ENCODE results near the gene KRTAP8-1.

The KRTAP8-1 gene

DNA sequence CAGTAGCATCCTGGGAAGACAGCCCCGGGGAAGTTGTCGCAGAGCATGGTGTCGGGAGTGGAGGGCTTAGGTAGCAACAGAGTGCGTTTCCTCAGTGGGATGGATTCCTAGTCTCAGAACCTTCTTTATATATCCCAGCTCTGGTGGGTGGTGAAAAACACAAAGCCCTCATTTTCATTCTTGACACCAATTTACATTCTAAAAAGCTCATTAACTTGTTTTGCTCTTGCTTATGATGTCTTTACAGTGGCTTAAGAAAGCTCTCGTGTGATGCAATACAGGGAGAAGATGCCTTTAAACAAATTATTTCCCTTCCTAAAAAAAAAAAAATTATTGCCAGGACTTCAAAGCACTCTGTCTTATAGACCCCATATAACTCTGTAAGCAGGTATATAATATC is at the start of gene KRTAP8-1:
Gene KRTAP8-1 (minus strand): TSS at position 101 of the 400 bp plus-strand sequence. CDS start 54 bp downstream, at position 47.
- no peak for DNase-seq

DNA sequence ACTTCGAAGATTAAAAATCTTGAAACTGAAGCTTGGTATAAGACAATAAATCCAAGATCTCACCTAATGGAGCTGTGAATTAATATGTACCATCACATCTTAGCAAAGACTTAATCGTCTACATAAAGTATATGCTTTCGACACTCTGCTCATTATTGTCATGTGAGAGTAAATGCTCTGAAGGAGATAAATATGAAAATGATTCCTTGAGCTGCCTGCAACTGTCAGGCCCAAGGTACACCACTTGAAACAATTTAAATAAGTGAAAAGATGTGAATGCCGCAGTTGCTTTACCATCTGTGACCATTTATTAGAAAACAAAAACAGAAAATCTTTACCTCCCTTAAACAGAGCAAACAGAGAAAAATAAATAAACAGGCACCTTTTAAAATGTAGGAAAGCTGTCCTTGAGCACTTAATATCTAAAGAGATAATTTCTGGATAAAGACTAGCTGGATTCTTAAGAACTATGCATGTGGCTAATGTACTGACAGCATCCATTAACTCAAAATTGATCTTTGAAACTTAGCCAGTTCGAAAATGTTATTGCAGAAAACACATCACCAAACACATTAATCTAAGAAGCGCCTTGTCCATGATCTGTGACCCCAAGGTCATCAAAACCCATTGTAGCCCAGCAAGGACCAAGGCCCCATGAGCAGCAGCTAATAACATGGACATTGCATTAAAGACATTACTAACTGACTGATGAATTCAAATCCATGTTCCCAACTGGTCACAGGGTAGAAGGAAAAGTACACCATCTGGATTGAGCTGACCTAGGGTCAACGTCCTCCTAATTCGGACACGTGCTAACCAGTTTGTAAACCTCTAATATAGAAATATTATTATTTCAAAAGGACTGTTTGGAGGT is 34.8 kb upstream of the KRTAP8-1 start:
- DNase-seq: no peak

DNA sequence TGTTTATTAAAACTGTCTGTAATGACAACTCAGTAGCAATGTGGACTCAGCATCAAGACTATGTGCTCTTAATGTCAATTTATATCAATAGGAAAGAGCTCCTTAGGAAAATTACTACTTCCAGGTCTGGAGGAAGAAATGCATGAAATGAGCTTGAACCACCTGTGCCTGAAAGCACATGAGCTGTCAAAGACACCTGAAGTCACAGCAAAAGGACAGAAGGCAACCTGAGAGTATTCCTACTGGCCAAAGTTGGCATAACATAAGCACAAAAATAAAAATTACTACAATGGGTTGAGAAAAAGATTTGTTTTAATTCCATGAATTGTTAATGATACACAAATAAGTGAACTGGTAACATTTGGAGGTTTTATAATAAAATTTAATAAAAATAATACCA is 29.9 kb upstream of the KRTAP8-1 start:
- no peak for DNase-seq

DNA sequence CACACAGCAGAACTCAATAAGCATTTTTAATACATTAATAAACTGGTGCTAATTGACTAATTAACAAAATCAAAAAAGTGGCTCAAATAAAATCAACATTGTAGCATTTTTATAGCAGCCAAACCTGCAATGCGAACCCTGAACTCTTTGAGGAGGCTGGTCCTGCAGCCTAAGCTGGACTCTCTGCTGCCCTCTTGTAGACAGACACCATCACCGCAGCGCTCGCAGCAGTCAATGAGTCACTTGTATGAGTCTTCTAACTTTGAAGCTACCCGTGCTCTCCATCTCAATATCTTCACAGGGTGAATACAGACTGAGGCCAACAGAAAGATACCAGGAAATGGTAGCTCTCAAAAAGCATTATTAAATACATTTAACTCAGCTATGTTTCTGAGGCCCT is 26.2 kb upstream of the KRTAP8-1 start:
- DNase-seq: peak; percentile 4

DNA sequence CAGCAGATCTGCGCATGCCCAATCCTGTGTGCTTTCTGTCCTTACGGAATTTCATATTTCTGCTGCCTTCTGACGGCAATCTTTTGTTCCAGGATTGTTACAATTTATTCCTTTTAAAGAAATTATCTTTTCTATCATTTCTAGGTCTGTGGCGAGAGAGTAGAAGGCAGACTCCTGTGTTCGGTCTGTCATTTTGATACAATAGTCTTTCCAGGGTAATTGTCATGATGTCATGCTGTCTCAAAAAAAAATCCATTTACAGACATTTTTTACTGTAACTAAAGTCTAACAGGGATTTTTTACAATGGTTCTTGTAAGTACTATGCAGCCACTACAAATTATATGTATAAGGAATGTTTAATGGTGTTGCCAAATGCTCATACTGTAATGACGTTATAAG is 25.5 kb upstream of the KRTAP8-1 start:
- no peak for DNase-seq

DNA sequence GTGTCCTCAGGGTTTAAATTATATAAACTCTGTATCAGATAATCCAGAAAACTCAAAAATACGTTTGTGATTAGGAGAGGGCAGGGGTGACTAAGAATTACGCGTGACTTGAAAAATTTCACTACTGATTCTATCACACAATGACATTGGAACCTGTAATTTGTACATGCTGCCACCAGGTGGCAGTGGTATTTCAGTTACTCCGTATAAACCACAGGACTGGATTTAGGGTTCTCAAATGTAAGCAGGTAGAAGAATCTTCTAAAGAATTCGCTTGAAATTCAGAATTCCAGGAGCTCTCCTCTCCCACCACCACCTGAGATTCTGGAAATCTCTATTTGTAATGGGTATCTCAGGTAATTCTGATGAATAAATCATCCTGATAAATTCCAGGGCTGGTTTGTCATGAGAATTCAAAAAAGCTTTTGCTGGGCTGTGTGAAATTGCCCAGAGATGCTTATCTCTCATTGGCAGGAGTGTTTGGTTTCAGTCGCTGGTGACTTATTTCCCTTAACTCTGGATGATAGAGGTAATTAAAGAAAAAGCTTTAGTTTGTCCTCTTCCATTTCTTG is 18.2 kb upstream of the KRTAP8-1 start:
- no peak for DNase-seq

- DNase-seq: no peak
These were observed 16.6 kb upstream of the KRTAP8-1 start, which contains the start of gene KRTAP7-1 for GRCh38 chr21:30829659-30830058. Gene KRTAP7-1 (minus strand): TSS chr21:30829759. CDS start chr21:30829698, 61 bp downstream.

- DNase-seq: no peak
These were observed 6.0 kb upstream of the KRTAP8-1 start for GRCh38 chr21:30818837-30819610.

- no peak for DNase-seq
These were observed 12.5 kb downstream of the KRTAP8-1 start for GRCh38 chr21:30800605-30801004.

DNA sequence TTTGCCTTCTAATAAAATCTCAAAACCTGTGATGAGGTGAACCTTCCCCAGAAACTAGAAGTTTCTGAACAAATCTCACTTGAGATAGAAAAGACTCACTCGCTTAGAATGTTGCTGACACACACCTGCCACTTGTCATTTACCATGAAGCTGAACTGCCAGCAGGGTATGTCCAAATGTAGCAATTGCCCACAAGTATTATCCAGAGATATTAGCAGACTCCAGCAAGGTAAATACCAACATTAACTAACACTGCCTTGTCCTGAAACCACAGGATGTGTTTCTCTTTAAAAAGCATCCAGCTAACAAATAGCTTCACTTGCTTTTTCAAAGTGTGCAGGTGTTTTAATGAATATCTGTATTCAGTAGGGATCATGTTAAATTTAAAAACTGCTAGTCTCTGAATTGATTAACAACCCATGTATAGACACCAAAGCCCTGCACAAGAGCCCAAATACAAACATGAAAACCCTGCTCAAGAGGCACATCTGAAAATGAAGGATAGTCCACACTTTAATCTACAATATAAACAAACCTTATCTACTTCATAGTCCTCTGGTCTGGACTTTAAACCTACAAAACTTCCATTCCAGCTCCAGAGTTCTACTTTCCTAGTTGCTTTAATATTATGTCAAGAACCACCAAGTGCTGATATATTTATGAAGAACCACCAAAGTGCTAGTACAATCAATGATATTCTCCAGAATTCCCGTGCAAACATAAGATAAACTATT is 19.3 kb downstream of the KRTAP8-1 start:
- DNase-seq: no peak

DNA sequence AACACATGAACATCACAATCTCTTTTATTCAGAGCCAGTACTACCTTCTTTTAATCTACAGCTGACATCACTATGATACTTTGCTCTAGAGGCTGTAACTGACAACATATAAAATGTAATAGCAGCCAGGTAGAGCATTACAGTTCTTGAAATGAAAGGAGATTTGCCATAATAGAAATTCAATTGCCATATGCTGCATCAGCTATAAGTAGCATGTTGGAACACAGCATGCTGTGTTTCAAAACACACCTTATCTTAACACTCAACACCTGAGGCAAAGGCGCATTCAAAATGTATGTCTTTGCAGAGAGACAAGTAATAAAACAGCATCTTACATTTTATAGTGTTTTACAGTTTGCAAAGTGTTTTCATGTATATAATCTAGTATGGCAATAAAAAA is 33.8 kb downstream of the KRTAP8-1 start:
- no peak for DNase-seq

DNA sequence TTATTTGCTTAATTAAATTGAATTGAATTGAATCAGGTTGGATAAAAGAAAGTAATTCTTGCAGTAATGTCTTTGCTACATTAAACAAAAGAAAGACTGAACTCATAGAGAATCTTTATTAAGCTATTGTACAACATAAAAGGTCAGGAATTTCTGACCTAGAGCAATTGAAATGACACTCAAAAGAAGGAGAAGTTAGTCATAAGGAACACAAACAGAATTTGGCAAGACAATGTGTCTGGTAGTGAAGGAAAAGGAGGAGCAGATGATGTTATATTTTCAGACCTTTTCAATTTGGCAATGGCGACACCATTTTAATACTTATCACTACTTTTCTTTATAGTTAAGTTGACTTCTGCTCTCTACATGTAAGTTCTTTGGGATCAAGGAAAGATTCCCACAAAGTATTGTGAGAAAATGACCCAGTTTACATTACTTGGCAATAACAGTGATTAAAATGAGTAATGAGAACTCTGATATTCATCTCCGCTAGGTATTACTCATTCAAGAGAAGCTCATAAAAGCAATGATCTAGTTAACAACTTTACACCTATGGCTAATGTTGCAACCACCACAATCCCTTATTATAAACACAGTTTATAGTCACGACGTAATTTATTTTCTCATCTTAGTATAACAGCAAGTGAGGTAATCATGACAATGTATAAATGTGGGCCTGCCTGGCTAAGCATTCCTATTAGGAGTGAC is 43.2 kb downstream of the KRTAP8-1 start:
- DNase-seq: no peak

Data from SHP77 treated with DMSO at 0.1 percent for 48 hours (cell line).